Measurements from ENCODE around the gene RERG. TPM values are rescaled to one million over a fixed set of nuclear protein-coding genes. Genes with fewer than 3 reads are reported as not detected.

The RERG gene
- total and polyA plus RNA-seq, 2 of the 4 experiments (the other 2 are of a cell fraction) = not detected

GRCh38 chr12:15206338-15206737 is 14.9 kb downstream of the RERG start:
- Histone ChIP-seq H3K9ac (ENCODE audit: low read depth, low read length) (no peak overlapping the region), H2AK9ac (replicated peaks; ENCODE audit: low read depth, low read length, poor library complexity) (no peak overlapping the region), H3K56ac (ENCODE audit: extremely low read depth, insufficient read depth, low read length) (no peak overlapping the region), H2BK120ac (ENCODE audit: low read depth, low read length) (no peak overlapping the region), H3K4me3 (ENCODE audit: insufficient read depth, low read depth, low read length) (no peak overlapping the region), H3K4me1 (ENCODE audit: control insufficient read depth, insufficient read depth, low read length) (no peaks in the 10 kb centered on the region), H4K20me1 (ENCODE audit: insufficient read depth, low read length) (no peaks in the 10 kb centered on the region), H3K27me3 (ENCODE audit: control insufficient read depth, insufficient read depth, low read length) (no peaks in the 10 kb centered on the region), H2BK15ac (ENCODE audit: low read depth, low read length) (no peak overlapping the region), H3K23ac (ENCODE audit: low read depth, low read length) (no peak overlapping the region), H3K14ac (replicated peaks; ENCODE audit: low read depth, low read length) (no peak overlapping the region), H3K4ac (ENCODE audit: low read depth, low read length) (no peak overlapping the region), H3K18ac (ENCODE audit: low read depth, low read length) (no peak overlapping the region), H2AK5ac (ENCODE audit: low read depth, low read length) (no peak overlapping the region), H2BK20ac (ENCODE audit: low read depth, low read length) (no peak overlapping the region), H3K4me2 (ENCODE audit: low read depth, low read length) (no peak overlapping the region), H4K8ac (ENCODE audit: low read depth in 2 of 2, low read length in 2 of 2) (no peak overlapping the region), H4K5ac (ENCODE audit: low read depth, low read length) (no peak overlapping the region), H3K36me3 (ENCODE audit: control insufficient read depth, insufficient read depth, low read length) (no peaks in the 10 kb centered on the region), H3K9me1 (ENCODE audit: insufficient read depth, low read length) (no peaks in the 10 kb centered on the region), H3K27ac (ENCODE audit: insufficient read depth, low read length) (no peak overlapping the region), H2AFZ (replicated peaks; ENCODE audit: low read length, poor library complexity) (no peak overlapping the region), H4K91ac (ENCODE audit: insufficient read depth, low read depth, low read length) (no peak overlapping the region), H3K9me3 (ENCODE audit: control insufficient read depth, insufficient read depth, low read length) (no peaks in the 10 kb centered on the region), H2BK5ac (ENCODE audit: low read depth, low read length, poor library complexity, severe bottlenecking) (no peak overlapping the region), H3K79me1 (ENCODE audit: low read depth in 1 of 2, low read length in 2 of 2) (no peaks in the 10 kb centered on the region)
- dilution Hi-C loops (cut with HindIII; ENCODE audit: low sequenced_read_pairs, unreplicated experiment) = no loop called here
- intact Hi-C loops (cut with micrococcal nuclease) = no loop called here
- ChIA-PET CTCF (interaction anchor here (1.6 kb wide), 1 partner anchor 15 kb away, joined by 5 read pairs; the partner anchor contains the start of gene RERG), POLR2A (ENCODE audit: unreplicated experiment) (no interaction called here)
- BruUV-seq (replicated peaks) = no TSS peak
- ATAC-seq (ENCODE audit: low read depth) = no peak
- DNase-seq = no peak
- in situ Hi-C loops (cut with MboI; ENCODE audit: low sequenced_read_pairs) = loop anchor here (10.0 kb wide), 1 partner anchor 192 kb away; no protein-coding TSS in a partner anchor
- WGBS, 2 experiments (ENCODE audit: extremely low coverage in 2 of 2, insufficient read length in 1 of 2) = no CpG with 5 or more reads among the region's 4 CpGs
- TF ChIP-seq NFE2L2 (IDR thresholded peaks at IDR 0.05; ENCODE audit: low read depth, low read length) (no peak), CHD1 (IDR thresholded peaks at IDR 0.05; ENCODE audit: low read depth, low read length) (no peak), USF2 (IDR thresholded peaks at IDR 0.05; ENCODE audit: low read depth, low read length) (no peak), BHLHE40 (IDR thresholded peaks at IDR 0.05; ENCODE audit: low read depth, low read length) (no peak), FOS (IDR thresholded peaks at IDR 0.05; ENCODE audit: low read depth, low read length) (no peak), RAD21 (IDR thresholded peaks at IDR 0.05; ENCODE audit: low read length) (no peak), POLR2A (IDR thresholded peaks at IDR 0.05; ENCODE audit: low read depth, low read length) (no peak), MXI1 (IDR thresholded peaks at IDR 0.05; ENCODE audit: borderline replicate concordance, low read depth, low read length) (no peak), MAFK (IDR thresholded peaks at IDR 0.05; ENCODE audit: low read depth, low read length) (no peak), MAZ (IDR thresholded peaks at IDR 0.05; ENCODE audit: borderline replicate concordance, low read depth, low read length) (no peak), RFX5 (IDR thresholded peaks at IDR 0.05; ENCODE audit: low read depth, low read length) (no peak), RCOR1 (IDR thresholded peaks at IDR 0.05; ENCODE audit: insufficient replicate concordance, low read length) (no peak), CTCF (conservative IDR thresholded peaks at IDR 0.05; ENCODE audit: low read depth, low read length) (no peak)
- TF ChIP-seq, protein P1, sequence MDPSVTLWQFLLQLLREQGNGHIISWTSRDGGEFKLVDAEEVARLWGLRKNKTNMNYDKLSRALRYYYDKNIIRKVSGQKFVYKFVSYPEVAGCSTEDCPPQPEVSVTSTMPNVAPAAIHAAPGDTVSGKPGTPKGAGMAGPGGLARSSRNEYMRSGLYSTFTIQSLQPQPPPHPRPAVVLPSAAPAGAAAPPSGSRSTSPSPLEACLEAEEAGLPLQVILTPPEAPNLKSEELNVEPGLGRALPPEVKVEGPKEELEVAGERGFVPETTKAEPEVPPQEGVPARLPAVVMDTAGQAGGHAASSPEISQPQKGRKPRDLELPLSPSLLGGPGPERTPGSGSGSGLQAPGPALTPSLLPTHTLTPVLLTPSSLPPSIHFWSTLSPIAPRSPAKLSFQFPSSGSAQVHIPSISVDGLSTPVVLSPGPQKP (IDR thresholded peaks at IDR 0.05; ENCODE audit: borderline replicate concordance, low read depth, low read length) = no peak

All from IMR-90 (cell line).